Uterus (tissue), 4 donors: ENCODE data around the gene LYSMD2. TPM values are rescaled to one million over a fixed set of nuclear protein-coding genes. Genes with fewer than 3 reads are reported as not detected.
A peak's percentile ranks its signal among the peaks of the same experiment; 100 is the strongest.

Experiments used
- DNase-seq, 2 donors: peaks; one replicate each; pipeline ENCODE4 v3.0.0-alpha.2; 2019 to 2020
- H3K27ac ChIP-seq, 2 donors: fragments of 200-600 bp; sonication (generic); 1 replicate in 1 of 2; 2 replicates in 1 of 2; pipeline ENCODE4 v1.5.1; 2016 to 2018
- H3K27me3 ChIP-seq, 2 donors: fragments of 200-600 bp; sonication (generic); one replicate each; pipeline ENCODE4 v1.5.1; 2018 to 2019; ENCODE audit warnings: control low read depth in 1 of 2
- H3K36me3 ChIP-seq, 2 donors: fragments of 200-600 bp; sonication (generic); one replicate each; pipeline ENCODE4 v1.5.1; 2019; ENCODE audit warnings: control low read depth in 1 of 2
- H3K4me1 ChIP-seq, 2 donors: fragments of 200-600 bp; sonication (generic); one replicate each; pipeline ENCODE4 v1.5.1; 2018 to 2019; ENCODE audit warnings: control low read depth in 1 of 2
- H3K4me3 ChIP-seq, 2 donors: fragments of 200-600 bp; sonication (generic); 1 replicate in 1 of 2; 2 replicates in 1 of 2; pipeline ENCODE4 v1.5.1; 2018 to 2019; ENCODE audit warnings: mild to moderate bottlenecking in 1 of 2
- H3K9me3 ChIP-seq, 2 donors: fragments of 200-600 bp; sonication (generic); one replicate each; pipeline ENCODE4 v1.5.1; 2019; ENCODE audit warnings: control low read depth in 1 of 2
- CTCF ChIP-seq, 4 experiments: fragments of 200-600 bp in 2 of 4; fragments of 450-650 bp in 2 of 4; sonication (generic) in 2 of 4; IDR thresholded peaks; one replicate each; pipeline ENCODE4 v1.5.1; 2016 to 2019; ENCODE audit warnings: antibody characterized with exemption in 4 of 4, mild to moderate bottlenecking in 2 of 4, moderate library complexity in 1 of 4
- POLR2A ChIP-seq, 2 donors: fragments of 450-650 bp; IDR thresholded peaks; one replicate each; pipeline ENCODE4 v1.6.1; 2016; ENCODE audit warnings: antibody characterized with exemption in 2 of 2, mild to moderate bottlenecking in 1 of 2, moderate library complexity in 1 of 2
- intact Hi-C: fragments of 100-400 bp; cut with DNase I; formaldehyde crosslinking; loops from one replicate; pipeline ENCODE4 v1.15.1; 2023; ENCODE audit warnings: low total_unique reads
- total RNA-seq, 4 donors: library from RNA; depleted of rRNA in 3 of 4; stranded (reverse); fragments of >200 nt in 3 of 4; gene quantifications; one replicate each; pipeline versions ENCODE4 v1.1.0 to v1.2.4, GENCODE V29; 2014 to 2023
- donor health status: DM: yes; HTN: yes; CAD: no.

Gene LYSMD2
- total RNA-seq, 4 donors from 2014 or later = 8.5 to 44.7 (median 25.0) TPM

- Histone ChIP-seq H3K4me1 (peaks cover 4 to 5% of the 10 kb centered on the region in 2 donors), H3K4me3 (peak overlapping the region in 1 of 2 donors; percentile 94), H3K27ac (peak overlapping the region; percentile 86 to 97), H3K36me3 (no peaks in the 10 kb centered on the region), H3K27me3 (no peaks in the 10 kb centered on the region), H3K9me3 (no peaks in the 10 kb centered on the region)
- no peak for TF ChIP-seq CTCF (IDR thresholded peaks at IDR 0.05)
- no peak for TF ChIP-seq POLR2A (IDR thresholded peaks at IDR 0.05)
- no peak for DNase-seq
- intact Hi-C loops = no loop called here
These were observed 1.4 kb downstream of the LYSMD2 start for GRCh38 chr15:51736069-51736468.

DNA sequence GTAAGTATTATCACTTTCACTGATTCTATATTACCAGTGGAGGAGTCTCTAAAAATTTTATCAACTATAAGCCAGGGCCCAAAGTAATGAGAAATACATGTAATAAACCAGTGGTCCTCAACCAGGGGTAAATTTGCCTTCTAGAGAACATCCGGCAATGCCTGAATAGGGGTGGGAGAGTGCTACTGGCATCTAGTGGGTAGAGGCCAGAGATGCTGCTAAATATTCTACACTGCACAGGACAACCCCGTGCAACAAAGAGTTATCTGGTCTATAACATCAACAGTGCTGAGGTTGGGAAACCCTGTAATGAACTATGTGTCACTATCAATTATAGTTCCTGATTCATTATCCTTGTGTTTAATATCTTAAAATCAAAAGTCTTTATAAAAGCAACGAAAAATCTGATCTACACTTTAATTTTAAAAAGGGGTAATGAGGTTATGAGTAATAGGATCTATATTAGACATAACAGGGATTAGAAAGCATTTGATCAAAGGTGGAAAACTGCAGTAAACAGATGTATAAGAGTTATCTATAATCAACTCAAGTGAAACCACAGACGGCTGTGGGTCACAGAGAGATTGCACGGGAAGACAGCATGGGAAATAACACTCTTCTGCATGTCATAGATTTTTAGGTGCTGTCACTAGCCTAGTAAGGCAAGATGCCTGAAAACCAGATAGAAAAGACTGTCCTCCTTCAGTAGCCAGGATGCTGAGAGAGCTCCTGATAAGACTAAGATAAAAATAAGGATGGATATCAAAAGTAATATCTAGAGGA, 2.0 kb downstream of the LYSMD2 start:
- Histone ChIP-seq H3K4me1 (peaks cover 4 to 5% of the 10 kb centered on the region in 2 donors), H3K27me3 (no peaks in the 10 kb centered on the region), H3K9me3 (no peaks in the 10 kb centered on the region), H3K36me3 (no peaks in the 10 kb centered on the region), H3K27ac (peak overlapping the region; percentile 86 to 97), H3K4me3 (no peak overlapping the region)
- no peak for DNase-seq
- intact Hi-C loops = no loop called here
- TF ChIP-seq POLR2A (IDR thresholded peaks at IDR 0.05) (no peak), CTCF (IDR thresholded peaks at IDR 0.05) (no peak)

GRCh38 chr15:51732646-51733045, 4.8 kb downstream of the LYSMD2 start:
- no peak for DNase-seq
- Histone ChIP-seq H3K36me3 (no peaks in the 10 kb centered on the region), H3K27me3 (no peaks in the 10 kb centered on the region), H3K9me3 (no peaks in the 10 kb centered on the region), H3K4me3 (no peak overlapping the region), H3K27ac (peak overlapping the region; percentile 83 to 85), H3K4me1 (peaks cover 0 to 4% of the 10 kb centered on the region in 2 donors)
- TF ChIP-seq CTCF (IDR thresholded peaks at IDR 0.05) (no peak), POLR2A (IDR thresholded peaks at IDR 0.05) (no peak)
- intact Hi-C loops = no loop called here

- DNase-seq = no peak
- peak overlapping the region in 1 of 2 donors; percentile 9 for H3K4me3 ChIP-seq
- H3K27ac ChIP-seq = peak overlapping the region; percentile 83 to 85
- H3K4me1 ChIP-seq = peaks cover 0 to 8% of the 10 kb centered on the region in 2 donors
- H3K27me3 ChIP-seq = no peaks in the 10 kb centered on the region
- TF ChIP-seq CTCF (IDR thresholded peaks at IDR 0.05) (no peak), POLR2A (IDR thresholded peaks at IDR 0.05) (no peak)
- intact Hi-C loops = no loop called here
- H3K9me3 ChIP-seq = no peaks in the 10 kb centered on the region
- no peaks in the 10 kb centered on the region for H3K36me3 ChIP-seq
These were observed 5.7 kb downstream of the LYSMD2 start for GRCh38 chr15:51731549-51732267.
